Bronchial epithelial cell (primary cell): ENCODE results near the gene NAA10. TPM values are rescaled to one million over a fixed set of nuclear protein-coding genes. Genes with fewer than 3 reads are reported as not detected.

Experiments used
- DNase-seq: peaks from one replicate; pipeline ENCODE4 v3.0.0-alpha.2; 2010; ENCODE audit warnings: low read depth
- FAIRE-seq: peaks from 2 replicates; lab custom pipeline; 2011; peaks lifted over from hg19 to GRCh38; lab: Jason Lieb, UNC
- H3K27me3 ChIP-seq: 2 replicates; pipeline ENCODE4 v1.5.1; 2011; ENCODE audit warnings: low read length; ENCODE audit not compliant: control insufficient read depth, insufficient read depth
- H3K36me3 ChIP-seq: 2 replicates; pipeline ENCODE4 v1.5.1; 2011; ENCODE audit warnings: low read length; ENCODE audit not compliant: control insufficient read depth, insufficient read depth
- H3K4me3 ChIP-seq: 2 replicates; pipeline ENCODE4 v1.5.1; 2011; ENCODE audit warnings: mild to moderate bottlenecking, low read depth, low read length, control low read depth
- CTCF ChIP-seq: IDR thresholded peaks from 2 replicates; pipeline ENCODE4 v1.5.1; 2011; ENCODE audit warnings: mild to moderate bottlenecking, moderate library complexity, low read length, control low read depth, inconsistent platforms; ENCODE audit not compliant: insufficient read depth, severe bottlenecking
- total RNA-seq: library from RNA; depleted of rRNA; stranded (reverse); fragments of >200 nt; gene quantifications from 2 replicates; pipeline ENCODE4 v1.2.1, GENCODE V29; 2014

NAA10 gene
- total RNA-seq, 1 donor from 2014 or later: 56.9 TPM

DNA sequence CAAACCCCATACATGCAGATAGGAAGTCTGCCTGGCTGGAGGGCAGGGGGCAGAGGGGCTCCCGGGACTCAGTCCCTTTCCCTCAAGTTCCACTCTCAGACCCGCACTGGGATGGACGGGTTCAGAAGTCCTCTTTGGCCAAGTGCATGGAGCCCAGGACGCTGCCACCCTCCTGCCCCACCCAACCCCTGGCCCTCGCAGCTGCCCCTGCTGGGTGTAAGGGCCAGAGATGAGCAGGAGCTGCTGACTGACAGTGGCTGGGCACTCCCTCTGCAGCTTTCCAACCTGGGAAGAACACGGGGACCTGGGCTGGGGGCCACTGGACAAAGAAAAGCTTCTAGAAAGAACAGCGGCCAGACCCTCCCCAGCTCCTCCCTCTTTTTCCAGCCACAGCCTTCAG lies 52.3 kb downstream of the NAA10 start:
- H3K27me3 ChIP-seq: peaks cover 6% of the 10 kb centered on the region
- H3K4me3 ChIP-seq: no peak overlapping the region
- no peaks in the 10 kb centered on the region for H3K36me3 ChIP-seq
- DNase-seq: no peak
- no peak for FAIRE-seq
- no peak for TF ChIP-seq CTCF

GRCh38 chrX:153882086-153882498 lies 52.7 kb downstream of the NAA10 start:
- FAIRE-seq: no peak
- no peak for TF ChIP-seq CTCF
- H3K4me3 ChIP-seq: no peak overlapping the region
- DNase-seq: no peak
- H3K36me3 ChIP-seq: no peaks in the 10 kb centered on the region
- H3K27me3 ChIP-seq: peaks cover 6% of the 10 kb centered on the region

DNA sequence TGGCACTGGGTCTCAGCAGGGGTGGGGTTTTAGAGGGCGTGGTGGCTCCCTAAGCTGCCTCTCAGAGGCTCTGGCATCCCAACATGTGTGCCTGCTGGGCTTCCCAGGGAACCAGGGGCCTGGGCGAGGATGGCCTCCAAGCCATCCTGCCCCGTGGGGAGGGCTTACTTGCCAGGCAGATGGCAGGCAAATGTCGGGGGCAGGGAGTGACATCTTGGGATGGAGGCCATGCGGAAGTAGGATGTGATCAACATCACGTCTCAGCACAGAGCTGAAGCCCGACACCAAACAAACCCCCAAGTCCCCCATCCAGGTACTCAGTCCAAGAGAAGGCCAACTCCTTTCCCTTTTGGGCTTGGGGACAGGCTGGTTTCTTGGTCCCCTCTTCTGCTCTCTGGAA lies 53.6 kb downstream of the NAA10 start:
- Histone ChIP-seq H3K27me3 (peaks cover 4% of the 10 kb centered on the region), H3K4me3 (no peak overlapping the region), H3K36me3 (no peaks in the 10 kb centered on the region)
- FAIRE-seq (no peak), DNase-seq (no peak)
- TF ChIP-seq CTCF: no peak

- FAIRE-seq (no peak), DNase-seq (no peak)
- Histone ChIP-seq H3K4me3 (no peak overlapping the region), H3K36me3 (no peaks in the 10 kb centered on the region), H3K27me3 (peaks cover 4% of the 10 kb centered on the region)
- TF ChIP-seq CTCF: no peak
These were observed 54.4 kb downstream of the NAA10 start for GRCh38 chrX:153880440-153880815.

- TF ChIP-seq CTCF: no peak
- Histone ChIP-seq H3K4me3 (no peak overlapping the region), H3K27me3 (peaks cover 1% of the 10 kb centered on the region), H3K36me3 (no peaks in the 10 kb centered on the region)
- DNase-seq: no peak
- no peak for FAIRE-seq
These were observed 54.9 kb downstream of the NAA10 start for GRCh38 chrX:153879741-153880439.

Other genes with a start within 250 kb of the NAA10 start
- gene SLC6A8, start 247.1 kb downstream of the NAA10 start, total RNA-seq: 42.4 and 49.3 TPM in 2 replicates
- gene BCAP31, start 210.7 kb downstream of the NAA10 start, total RNA-seq: 300 and 322 TPM in 2 replicates
- gene ABCD1, start 210.2 kb downstream of the NAA10 start, total RNA-seq: 1.7 and 1.8 TPM in 2 replicates
- 4.5 and 5.4 TPM in 2 replicates for gene PLXNB3, start 170.8 kb downstream of the NAA10 start, total RNA-seq
- gene SRPK3, start 154.0 kb downstream of the NAA10 start, total RNA-seq: under 0.01 and 0.26 TPM in 2 replicates
- gene IDH3G, start 140.7 kb downstream of the NAA10 start, total RNA-seq: 26.3 and 27.7 TPM in 2 replicates
- gene SSR4, start 140.4 kb downstream of the NAA10 start, total RNA-seq: 126 and 136 TPM in 2 replicates
- under 0.01 TPM in 2 replicates for gene PDZD4, start 104.5 kb downstream of the NAA10 start, total RNA-seq
- gene L1CAM, start 48.9 kb downstream of the NAA10 start, total RNA-seq: 0.26 and 1.4 TPM in 2 replicates
- not detected in 2 replicates for gene AVPR2, start 30.4 kb downstream of the NAA10 start, total RNA-seq
- 0.77 and 0.79 TPM in 2 replicates for gene ARHGAP4, start 8.8 kb downstream of the NAA10 start, total RNA-seq
- gene RENBP, start 9.6 kb upstream of the NAA10 start, total RNA-seq: 5.5 and 10.3 TPM in 2 replicates
- 5.5 and 7.3 TPM in 2 replicates for gene HCFC1, start 36.8 kb upstream of the NAA10 start, total RNA-seq
- gene TMEM187, start 37.7 kb upstream of the NAA10 start, total RNA-seq: 4.0 and 5.3 TPM in 2 replicates
- 114 and 119 TPM in 2 replicates for gene IRAK1, start 84.9 kb upstream of the NAA10 start, total RNA-seq
- 21.1 and 28.9 TPM in 2 replicates for gene MECP2, start 162.7 kb upstream of the NAA10 start, total RNA-seq
- gene OPN1LW, start 209.2 kb upstream of the NAA10 start, total RNA-seq: not detected in 2 replicates
- gene OPN1MW, start 247.6 kb upstream of the NAA10 start, total RNA-seq: not detected in 2 replicates